Fibroblast of skin of right quadriceps (primary cell): ENCODE measurements around the gene TMEM18.

Experiments
- DNase-seq: peaks from one replicate; pipeline ENCODE4 v3.0.0-alpha.2; 2013

The TMEM18 gene

DNA sequence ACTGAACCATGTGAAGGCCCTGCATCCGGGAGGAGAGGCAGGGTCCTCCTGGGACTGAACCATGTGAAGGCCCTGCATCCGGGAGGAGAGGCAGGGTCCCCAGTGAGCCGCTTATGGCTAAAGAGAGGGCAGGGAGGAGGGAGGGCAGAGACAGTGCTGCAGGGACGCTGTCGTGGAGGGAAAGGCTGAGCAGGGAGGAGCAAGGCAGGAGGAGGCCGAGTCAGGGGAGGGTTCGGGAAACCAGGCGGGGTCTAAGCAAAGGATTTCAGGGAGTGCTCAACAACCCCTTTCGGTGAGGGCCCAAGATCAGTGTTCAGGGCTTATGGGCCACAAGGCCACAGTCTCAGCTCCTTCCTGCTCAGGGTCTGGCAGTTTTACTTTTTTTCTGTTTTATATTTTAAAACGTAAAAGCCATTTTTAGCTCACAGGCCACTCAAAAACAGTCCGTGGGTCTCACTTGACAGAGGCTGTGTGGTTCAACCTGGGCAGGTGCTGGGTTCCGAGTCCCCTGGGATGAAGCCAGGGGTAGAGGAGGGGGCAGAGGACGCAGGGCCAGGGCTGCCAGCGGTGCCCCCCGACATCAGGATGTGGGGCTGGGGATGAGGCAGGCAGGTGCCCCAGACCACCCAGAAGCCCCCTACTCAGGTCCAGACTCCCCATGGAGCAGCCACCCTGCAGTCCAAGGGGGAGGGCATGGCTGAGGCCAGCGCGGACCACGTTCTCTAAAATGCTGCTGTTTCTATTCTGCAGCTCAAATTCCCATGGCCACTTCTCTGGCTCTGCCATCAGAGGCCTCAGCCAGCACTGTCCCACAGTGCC, 5.2 kb downstream of the TMEM18 start:
- no peak for DNase-seq

DNA sequence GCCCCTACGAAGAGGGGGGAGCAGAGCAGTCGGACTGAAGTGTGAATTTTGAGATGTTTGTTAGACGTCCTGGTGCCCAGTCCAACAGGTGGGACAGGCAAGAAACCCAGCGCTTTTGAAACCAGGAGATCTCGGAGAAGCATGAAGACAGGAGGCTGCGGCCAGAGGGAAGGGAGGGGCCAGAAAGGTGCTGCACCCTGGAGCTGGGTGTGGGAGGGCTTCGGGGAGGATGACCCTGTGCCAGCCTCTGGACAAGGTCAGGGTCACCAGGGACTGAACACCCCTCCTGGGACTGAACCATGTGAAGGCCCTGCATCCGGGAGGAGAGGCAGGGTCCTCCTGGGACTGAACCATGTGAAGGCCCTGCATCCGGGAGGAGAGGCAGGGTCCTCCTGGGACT, 6.1 kb downstream of the TMEM18 start:
- DNase-seq, result no peak

DNA sequence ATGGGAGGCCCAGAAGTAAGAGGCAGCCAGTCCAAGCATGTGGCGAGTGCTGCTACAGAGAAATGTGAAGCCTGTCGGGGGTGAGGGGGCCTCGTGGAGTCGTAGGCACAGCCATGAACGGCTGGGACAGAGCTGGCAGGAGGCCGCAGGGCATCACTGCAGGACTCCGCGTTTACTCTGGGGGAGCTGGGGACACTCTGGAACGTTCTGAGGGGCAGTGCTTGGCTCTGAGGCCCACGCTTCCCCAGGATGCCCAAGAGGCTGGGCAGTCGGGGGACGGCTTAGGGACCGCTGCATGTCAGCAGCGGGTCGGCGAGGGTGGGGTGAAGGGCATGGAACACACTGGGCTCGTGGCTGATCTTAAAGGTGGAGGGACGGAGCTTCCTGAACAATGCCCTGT, 6.6 kb downstream of the TMEM18 start:
- DNase-seq, result no peak

DNA sequence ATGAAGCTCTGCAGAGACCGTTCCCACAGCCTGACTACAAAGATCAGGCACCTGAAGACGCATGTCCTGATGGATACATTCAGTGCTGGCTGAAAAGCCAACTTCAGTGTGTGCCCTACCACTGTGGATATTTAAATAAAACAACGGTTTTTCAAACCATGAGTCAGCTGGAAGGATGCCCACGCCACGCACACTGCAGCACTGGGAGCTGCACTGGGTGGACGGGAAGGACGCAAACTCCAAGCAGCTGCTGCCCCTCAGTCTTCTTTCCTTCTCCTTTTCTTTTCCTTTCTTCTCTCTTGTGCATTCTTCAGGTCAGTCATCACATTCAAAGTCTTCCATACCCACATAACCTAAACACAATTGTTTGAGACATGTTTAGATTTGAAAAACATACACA, 7.9 kb downstream of the TMEM18 start:
- peak; percentile 27 for DNase-seq

DNA sequence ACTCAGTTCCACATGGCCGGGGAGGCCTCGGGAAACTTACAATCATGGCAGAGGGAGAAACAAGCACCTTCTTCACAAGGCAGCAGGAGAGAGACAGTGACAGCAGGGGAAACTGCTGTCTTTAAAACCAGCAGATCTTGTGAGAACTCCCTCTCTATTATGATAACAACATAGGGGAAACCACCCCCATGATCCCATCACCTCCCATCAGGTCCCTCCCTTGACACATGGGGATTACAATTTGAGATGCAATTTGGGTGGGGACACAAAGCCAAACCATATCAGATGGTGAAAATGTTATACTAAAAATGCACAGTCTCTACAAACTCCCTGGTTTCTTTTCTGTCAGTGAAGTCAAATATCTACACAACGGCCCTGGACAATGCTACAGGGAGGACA, 9.2 kb downstream of the TMEM18 start:
- no peak for DNase-seq

DNA sequence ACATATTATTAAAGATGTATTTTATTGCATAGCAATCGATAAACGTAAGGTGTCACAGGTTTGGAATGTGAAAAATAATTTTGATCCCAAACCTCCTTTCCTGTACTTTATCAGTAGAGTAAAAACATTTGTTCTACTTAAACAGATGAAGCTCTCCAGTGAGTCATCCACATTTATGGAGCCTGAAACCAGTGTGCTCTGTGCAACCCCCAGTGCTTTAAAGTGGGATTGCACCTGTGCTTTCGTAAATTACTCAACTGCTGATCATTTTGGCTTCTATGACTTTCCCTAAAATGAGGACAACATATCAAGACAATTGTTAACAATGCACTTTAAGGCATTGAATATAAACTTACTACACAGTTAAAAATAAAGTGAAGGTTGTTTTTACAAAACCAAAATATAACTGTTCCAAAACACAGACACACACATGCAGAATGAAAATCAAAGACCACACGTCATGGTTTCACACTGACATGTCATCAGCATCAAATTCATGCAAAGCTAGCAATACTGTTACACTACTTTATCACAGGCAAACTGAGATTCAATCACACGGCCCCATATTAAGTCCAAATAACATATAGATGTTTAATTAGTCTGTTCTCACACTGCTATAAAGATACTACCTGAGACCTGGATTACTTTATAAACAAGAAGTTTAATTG, 9.7 kb downstream of the TMEM18 start:
- DNase-seq, result peak; percentile 57

DNA sequence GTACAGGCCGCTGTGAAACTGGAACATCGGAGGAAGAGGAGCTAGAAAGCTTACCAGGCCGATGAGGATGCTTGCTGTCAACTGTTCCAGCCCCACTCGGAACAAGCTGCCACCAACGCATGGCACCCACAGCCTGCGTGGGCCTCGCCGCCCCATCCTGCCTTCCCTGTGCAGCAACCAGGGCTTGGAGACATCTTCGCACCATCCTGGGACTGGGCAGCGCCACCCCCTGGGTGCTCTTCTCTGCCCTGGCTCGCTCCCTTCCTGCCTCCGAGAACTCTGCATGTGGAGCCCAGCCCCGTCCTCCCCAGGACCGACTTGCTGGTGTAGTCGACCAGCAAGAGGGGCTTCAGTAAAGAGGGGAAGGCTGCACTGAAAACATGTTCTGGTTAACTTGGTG, 10.8 kb downstream of the TMEM18 start:
- DNase-seq, result no peak

DNA sequence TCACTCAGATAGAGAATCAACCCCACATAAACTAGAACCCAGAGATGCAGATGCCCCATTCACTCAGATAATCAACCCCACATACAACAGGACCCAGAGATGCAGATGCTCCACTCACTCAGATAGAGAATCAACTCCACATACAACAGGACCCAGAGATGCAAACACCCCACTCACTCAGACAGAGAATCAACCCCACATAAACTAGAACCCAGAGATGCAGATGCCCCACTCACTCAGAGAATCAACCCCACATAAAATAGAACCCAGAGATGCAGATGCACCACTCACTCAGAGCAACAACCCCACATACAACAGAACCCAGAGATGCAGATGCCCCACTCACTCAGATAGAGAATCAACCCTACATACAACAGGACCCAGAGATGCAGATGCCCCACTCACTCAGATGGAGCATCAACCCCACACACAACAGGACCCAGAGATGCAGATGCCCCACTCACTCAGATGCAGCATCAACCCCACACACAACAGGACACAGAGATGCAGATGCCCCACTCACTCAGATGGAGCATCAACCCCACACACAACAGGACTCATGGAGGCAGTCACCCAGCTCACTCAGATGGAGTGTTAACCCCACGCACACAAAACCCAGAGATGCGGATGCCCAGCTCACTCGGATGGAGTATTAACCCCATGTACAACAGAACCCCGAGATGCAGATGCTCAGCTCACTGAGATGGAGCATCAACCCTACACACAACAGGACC, 11.7 kb downstream of the TMEM18 start:
- DNase-seq, result no peak

DNA sequence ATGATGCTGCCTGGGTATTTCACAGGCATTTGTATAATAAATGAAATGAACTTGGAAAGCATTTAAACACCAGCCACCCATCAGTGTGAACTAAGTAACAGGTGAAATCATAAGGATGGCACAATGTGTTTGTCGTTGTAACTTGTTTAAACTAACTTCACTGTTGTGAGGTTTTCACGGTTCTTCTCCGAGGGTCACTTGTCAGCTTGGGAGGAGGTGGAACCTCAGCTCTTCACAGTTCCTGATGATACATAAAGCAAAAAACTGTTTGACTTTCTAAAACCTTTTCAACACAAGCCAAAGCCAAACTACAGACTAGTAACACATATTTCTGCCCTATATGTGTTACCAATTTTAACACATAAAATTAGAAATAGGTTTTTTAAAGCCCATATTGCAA, 13.1 kb downstream of the TMEM18 start:
- no peak for DNase-seq

DNA sequence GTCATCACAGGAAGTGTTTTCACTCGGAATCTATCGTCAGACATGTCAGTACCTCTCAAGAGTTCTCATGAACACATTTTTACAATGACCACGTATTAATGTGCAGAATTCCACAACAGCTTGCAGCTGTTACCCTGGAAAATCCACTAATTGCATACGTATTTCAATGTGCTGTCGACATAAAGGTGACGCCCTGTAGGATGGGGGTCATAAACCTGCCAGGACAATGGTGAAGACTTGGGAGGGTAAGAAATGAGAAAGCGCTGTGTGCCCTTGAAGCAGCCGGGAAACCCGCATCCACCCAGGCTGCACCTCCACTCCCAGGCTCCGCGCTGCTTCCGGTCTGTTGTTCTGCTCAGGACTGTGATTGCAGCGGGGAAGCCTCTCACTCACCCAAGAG, 14.0 kb downstream of the TMEM18 start:
- DNase-seq, result no peak

DNA sequence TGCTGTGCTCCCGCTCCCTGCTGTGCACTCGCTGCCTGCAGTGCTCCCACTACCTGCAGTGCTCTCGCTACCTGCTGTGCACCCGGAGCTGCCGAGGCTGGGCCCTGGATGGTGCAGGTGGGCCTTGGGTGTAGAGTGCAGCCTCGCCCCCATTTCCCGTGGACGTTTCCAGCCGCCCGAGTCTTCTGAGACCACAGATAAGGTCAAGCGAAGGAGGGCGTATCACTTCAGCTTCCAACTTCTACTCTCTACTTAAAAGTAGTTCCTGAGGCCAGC, 15.9 kb downstream of the TMEM18 start:
- no peak for DNase-seq

DNA sequence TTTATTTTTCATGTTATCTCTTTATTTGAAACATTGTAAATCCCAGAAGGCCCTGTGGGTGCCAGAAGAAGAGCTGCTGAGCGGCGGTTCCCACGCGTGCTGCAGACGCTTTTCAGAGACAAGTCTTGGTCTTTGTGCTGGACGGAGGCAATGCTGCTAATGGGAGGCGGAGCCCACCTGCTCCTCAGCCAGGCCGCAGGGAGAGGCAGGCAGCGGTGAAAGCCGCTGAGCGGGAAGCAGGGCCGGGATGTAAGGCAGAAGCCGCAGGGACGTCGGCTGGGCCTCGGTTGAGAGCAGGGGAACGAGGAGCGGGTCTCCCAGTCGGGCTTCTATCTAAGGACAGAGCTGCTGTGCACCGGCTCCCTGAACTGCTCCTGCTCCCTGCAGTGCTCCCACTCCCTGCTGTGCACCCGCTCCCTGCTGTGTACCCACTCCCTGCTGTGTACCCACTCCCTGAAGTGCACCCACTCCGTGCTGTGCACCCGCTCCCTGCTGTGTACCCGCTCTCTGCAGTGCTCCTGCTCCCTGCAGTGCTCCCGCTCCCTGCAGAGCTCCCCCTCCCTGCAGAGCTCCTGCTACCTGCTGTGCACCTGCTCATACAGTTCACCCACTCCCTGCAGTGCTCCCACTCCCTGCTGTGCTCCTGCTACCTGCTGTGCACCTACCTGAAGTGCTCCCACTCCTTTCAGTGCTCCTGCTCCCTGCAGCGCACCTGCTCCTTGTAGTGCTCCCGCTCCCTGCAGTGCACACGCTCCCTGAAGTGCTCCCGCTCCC, 16.4 kb downstream of the TMEM18 start:
- no peak for DNase-seq

DNA sequence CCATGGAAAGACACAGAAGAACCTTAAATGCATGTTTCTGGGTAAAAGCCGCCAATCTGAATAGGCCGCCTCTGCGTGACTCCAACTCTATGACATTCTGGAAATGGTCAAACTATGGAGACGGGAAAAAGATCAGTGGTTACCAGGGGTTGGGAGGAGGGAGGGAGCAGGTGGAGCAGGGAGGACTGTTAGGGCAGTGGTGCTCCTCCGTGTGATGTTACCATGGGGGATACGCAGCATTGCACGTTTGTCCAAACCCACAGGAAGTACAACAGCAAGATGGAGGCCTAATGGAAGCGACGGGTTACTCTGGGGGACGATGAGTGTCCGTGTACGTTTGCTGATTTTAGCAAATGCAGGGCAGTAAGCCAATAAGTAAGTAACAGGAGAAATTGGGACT, 17.2 kb downstream of the TMEM18 start:
- DNase-seq, result no peak

DNA sequence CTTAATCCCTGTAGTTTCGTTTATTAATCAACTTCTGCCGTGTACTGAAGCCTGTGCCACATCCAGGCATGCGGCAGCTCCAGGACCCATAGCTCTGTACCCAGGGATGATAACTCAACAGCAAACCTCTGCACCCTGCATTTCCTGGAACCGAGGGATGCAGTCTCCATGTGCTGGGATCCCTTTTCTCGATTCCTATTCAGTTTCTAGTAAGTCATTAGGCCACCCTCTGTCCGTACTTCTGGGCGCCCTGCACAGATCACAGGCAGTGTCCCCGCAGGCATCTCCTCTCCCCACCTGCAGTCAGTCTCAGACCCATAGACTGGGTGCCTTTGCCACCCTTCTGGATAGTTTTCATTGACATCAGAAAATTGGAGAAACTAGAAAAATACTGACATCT, 18.8 kb downstream of the TMEM18 start:
- DNase-seq, result no peak

DNA sequence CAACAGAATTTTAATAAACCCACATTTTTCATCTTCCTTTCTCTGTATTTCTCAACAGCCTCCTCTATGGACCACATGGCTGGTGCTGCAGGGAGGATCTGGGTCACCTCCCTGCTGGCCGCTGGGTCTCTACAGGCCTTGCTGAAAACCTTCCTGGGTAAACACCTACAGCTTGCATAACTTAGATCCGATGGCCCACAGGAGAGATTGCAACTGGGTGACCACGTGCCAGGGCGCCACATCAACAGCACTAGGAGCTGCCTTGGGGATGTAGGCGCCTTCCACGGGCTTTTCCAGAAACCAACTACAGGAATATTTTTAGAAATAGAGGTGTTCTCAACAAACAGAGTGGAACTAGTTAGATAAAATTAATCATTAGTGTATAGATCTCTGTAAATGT, 19.4 kb downstream of the TMEM18 start:
- DNase-seq, result no peak

DNA sequence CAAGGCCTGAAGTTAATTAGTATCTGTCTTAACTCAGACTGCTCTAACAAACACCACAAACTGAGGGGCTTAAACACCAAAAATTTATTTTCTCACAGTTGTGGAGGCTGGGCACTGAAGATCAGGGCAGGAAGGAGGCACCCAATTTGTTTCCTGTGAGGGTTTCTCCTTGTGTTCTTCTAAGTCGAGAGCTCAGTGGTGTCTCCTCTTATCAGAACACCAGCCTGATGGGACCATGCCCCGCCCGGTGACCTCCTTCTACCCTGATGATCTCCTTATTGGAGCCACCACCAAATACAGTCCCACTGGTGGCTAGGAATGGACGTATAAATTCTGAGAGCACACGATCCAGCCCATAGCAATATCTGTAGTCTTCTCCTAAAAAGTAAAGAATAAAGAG, 20.5 kb downstream of the TMEM18 start:
- no peak for DNase-seq

DNA sequence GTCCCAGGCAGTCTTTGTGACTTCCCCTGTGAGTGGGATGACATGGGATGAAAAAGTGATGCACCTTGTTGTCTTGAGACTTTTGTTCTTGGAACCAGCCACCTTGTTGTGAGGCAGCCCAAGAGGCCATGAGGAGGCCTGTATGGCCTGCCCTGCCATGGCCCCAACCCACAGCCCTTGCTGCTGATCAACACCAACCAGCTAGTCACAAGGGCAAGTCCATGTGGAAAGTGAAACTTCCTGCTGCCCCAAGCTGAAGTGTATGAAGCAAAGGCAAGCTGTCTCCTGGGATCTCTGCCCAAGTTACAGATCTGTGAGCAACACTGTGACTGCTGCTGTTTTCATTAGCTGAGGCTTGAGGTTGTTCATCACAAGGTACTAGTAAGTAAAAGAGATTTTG, 21.6 kb downstream of the TMEM18 start:
- no peak for DNase-seq

DNA sequence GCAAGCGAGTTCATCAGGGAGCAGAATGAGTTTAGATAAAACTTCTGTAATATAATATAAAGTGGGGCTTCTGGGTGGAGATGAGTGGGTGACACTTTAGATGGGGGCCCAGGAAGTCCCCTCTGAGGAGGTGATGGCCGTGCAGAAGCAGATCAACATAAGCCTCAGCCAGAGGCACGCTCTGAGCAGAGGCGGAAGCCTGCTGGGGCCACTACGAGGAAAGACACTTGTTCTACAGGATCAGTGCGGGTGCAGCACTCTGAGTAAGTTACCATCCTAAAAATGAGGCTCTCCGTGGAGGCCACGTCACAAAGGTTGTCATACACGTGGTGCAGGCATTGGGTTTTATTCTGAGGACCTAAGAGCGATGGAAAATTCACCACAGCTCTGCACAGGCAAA, 22.3 kb downstream of the TMEM18 start:
- no peak for DNase-seq

DNA sequence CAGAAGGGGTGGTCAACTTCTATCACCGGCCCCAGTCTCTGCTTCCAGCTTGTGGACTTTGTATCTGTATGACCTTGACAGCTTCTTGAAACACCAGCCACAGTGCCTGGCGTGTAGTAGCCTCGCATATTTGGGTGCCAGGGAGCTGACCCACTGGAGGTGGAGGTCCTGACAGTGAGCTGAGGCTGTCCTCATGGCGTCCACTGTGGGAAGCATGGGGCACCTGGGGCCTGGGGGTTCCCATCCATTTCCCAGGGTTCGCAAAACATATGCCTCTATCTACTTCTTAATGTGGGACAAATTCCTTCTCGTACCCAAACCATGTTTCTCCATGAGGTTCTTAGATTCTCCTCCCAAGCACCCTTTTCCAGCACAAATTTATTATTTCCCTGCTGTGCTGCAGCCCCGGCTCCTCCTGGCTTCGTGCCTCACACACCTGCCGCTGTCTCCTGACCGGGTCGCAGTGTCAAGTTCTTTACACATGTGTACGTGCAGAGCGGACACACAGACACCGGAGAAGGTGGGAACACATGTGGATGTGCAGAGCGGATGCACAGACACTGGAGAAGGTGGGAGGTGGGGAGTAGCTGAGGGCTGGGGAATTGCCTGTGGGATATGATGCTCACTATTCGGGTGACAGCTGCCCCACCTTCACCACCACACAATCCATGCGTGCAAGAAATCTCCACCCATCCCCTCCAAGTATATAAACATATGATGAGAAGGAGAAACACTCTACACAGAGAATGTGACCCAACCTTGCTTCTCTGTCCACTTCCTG, 23.4 kb downstream of the TMEM18 start:
- no peak for DNase-seq

DNA sequence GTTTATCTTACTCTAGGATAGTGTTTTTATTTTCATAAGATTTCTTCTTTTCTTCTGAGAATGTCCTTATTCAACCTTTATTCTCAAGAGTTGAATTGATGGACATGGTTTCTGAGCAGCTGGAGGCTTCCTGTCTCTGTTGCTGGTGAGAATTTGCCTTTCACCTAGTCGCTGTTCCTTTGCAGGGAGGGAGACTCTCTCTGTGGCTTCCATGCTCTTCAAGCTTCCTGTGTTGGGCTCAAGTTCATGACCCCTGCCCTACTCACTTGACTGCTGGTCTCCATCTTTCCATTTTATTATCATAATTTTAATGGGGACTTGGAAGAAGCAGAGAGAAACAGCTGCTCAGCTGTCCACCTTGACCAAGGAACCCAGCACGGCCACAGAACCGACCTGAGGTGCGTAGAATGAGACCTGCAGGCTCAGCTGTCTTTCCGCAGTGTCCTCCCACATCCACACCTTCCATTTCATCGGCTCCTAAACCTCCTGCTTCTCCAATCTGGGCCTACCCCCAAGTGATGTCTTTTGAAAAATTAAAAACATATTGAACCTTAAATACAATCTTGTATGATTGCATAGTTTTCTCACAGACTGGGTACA, 24.2 kb downstream of the TMEM18 start:
- DNase-seq, result no peak

DNA sequence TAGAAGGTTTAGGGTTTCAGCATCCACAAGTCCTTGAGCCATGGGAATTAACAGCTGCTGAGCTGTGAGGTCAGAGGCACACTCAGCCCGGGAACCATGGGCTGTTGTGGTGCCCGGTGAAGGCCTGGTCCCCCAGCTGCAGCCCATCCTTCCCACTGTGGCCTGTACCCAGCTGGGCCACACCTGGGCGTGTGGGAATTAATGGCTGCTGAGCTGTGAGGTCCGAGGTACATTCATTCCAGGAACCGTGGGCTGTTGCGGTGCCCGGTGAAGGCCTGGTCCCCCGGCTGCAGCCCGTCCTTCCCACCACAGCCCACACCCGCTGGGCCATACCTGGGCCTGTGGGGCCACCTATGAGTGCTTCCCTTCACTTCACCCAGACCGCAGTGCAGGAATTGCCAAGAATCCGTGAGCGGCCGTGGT, 25.2 kb downstream of the TMEM18 start:
- DNase-seq, result no peak
